ENCODE data around the gene PAGE5.

PAGE5 gene, protein sequence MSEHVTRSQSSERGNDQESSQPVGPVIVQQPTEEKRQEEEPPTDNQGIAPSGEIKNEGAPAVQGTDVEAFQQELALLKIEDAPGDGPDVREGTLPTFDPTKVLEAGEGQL

DNA sequence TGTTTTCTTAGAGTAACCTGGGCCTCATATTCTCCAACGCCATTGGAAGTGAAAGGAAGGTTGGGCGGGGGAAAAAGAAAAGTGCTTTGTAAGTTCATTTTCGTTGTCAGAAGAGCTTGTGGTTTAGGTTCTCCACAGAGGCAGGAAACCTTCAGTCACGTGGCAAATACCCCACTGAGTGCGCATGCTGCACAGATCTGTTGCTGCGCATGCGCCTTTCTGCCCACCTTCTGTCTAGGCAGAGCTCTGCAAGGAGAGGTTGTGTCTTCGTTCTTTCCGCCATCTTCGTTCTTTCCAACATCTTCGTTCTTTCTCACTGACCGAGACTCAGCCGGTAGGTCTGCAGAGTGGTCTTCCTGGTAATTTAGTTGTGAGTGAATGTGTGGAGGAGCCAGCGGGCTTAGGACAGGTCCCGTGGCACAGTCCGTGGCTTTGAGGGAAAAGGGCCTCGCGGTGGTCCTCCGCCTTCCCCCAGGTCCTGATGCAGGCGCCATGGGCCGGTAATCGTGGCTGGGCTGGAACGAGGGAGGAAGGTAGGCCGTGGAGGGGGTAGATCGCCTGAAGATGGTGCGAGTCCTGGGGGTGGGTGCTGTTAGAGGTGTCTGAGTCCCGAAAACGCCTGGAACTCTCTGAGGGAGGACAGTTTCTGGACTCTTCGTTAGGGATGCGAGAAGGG lies at the start of gene PAGE5:
PAGE5 (plus strand) TSS at position 228 of the 676 bp plus-strand sequence. CDS start 1,037 bp downstream, outside the sequence.
- DNase-seq (ENCODE audit: low read depth in 2 of 2), result no peak
- H3K4me3 ChIP-seq (replicated peaks in 1 of 2; ENCODE audit: low read depth in 2 of 2, low read length in 2 of 2), result no peak within 1 kb of the TSS
- TF ChIP-seq, protein P1, sequence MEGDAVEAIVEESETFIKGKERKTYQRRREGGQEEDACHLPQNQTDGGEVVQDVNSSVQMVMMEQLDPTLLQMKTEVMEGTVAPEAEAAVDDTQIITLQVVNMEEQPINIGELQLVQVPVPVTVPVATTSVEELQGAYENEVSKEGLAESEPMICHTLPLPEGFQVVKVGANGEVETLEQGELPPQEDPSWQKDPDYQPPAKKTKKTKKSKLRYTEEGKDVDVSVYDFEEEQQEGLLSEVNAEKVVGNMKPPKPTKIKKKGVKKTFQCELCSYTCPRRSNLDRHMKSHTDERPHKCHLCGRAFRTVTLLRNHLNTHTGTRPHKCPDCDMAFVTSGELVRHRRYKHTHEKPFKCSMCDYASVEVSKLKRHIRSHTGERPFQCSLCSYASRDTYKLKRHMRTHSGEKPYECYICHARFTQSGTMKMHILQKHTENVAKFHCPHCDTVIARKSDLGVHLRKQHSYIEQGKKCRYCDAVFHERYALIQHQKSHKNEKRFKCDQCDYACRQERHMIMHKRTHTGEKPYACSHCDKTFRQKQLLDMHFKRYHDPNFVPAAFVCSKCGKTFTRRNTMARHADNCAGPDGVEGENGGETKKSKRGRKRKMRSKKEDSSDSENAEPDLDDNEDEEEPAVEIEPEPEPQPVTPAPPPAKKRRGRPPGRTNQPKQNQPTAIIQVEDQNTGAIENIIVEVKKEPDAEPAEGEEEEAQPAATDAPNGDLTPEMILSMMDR (IDR thresholded peaks at IDR 0.05; ENCODE audit: low read depth, low read length), result no peak

DNA sequence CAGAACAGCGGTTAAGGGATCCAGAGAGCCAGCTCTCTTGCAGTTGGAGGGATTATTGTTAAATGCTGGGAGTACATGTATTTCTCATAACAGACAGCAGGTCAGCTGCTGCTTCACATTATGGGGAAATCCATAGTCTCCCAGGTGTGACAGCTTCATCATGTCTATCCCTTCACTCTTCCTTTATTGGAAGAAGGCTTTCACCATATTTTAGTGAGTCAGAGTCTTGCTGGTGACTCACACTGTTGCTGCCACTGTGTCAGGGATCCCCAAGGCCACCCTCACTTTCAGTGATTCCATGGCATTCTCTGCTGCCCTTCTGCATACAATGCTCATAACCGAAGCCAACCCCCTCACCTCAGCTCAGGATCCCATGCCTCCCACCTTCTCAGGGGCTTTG lies 32.9 kb upstream of the PAGE5 start:
- DNase-seq (ENCODE audit: low read depth in 2 of 2), result no peak
- no peak overlapping the region for H3K4me3 ChIP-seq (replicated peaks in 1 of 2; ENCODE audit: low read depth in 2 of 2, low read length in 2 of 2)
- TF ChIP-seq, protein P1 (IDR thresholded peaks at IDR 0.05; ENCODE audit: low read depth, low read length), result no peak

DNA sequence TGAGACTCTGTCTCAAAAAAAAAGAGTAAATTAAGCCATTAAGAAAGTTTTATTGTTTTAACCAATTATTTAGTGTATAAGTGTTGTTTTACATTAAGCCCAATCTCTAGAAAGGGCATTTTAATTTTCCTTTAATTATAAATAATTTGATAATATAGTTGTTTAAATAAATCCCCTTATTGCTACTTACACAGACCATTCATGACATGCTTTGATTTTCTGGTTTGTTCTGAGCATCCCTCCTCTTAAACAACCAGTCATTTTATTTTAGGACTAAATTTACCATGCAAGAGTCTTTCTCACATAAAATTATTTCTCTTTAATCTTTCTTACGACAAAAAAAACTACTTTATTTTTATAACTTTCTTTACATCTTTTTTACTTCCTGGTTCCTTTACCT lies 23.5 kb upstream of the PAGE5 start:
- TF ChIP-seq, protein P1 (IDR thresholded peaks at IDR 0.05; ENCODE audit: low read depth, low read length), result no peak
- H3K4me3 ChIP-seq (replicated peaks in 1 of 2; ENCODE audit: low read depth in 2 of 2, low read length in 2 of 2), result no peak overlapping the region
- DNase-seq (ENCODE audit: low read depth in 2 of 2), result no peak

DNA sequence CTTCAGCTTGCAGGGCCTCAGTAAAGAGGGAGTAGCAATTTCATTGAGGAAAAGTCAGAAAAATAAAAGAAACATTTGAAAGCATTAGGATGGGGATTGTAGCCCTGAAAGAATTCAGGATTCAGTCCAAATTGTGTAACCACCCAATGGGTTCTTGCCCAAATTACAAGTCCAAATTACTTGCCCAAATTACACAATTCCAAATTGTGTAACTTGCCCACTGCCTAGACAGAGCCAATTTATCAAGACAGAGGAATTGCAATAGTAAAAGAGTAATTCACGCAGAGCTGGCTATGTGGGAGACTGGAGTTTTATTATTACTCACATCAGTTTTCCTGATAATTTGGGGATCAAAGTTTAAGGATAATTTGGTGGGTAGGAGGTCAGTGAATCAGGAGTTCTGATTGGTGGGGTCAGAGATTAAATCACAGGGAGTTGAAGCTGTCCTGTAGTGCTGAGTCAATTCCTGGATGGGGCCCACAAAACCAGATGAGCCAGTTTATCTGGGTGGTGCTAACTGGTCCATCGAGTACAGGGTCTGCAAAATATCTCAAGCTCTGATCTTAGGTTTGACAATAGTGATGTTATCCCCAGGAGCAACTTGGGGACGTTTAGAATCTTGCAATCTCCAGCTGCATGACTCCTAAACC lies 18.1 kb upstream of the PAGE5 start:
- TF ChIP-seq, protein P1 (IDR thresholded peaks at IDR 0.05; ENCODE audit: low read depth, low read length), result no peak
- no peak overlapping the region for H3K4me3 ChIP-seq (replicated peaks in 1 of 2; ENCODE audit: low read depth in 2 of 2, low read length in 2 of 2)
- DNase-seq (ENCODE audit: low read depth in 2 of 2), result peak; percentile 6

DNA sequence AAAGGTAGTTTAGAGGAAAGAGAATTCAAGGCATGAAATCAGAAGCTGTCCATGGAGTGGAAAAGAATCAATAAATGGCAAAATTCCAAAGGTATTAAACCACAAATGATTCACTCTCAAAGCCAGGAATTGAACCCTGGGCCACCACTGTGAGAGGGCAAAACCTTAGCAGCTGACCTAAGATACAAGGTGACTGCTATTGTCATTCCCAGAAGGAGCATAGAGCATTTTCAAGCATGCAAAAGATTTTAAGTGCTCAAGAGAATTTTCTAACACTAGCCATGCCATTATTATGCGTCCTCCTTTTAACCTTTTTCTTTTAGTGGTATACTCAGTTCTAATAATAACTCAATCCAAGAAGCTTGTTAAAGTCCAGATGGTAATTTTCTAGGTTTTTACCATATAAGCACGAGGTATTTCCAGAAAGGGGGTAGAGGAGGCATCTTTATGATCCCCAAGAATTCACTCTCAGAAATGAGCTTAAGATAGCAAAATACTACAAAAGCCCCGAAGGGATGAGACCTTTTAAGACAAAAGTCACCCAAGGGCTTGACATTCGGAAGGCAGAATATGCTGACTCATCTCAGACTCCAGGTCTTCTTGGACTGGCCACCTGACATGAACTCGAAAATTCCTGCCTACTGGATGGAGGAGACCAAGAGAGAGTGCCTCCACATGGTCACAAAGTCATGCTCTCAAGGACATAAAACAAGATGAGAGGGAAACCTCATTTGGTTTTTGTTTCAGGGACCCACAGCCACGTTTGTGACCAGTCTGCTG lies 13.8 kb upstream of the PAGE5 start:
- DNase-seq (ENCODE audit: low read depth in 2 of 2), result no peak
- TF ChIP-seq, protein P1 (IDR thresholded peaks at IDR 0.05; ENCODE audit: low read depth, low read length), result no peak
- no peak overlapping the region for H3K4me3 ChIP-seq (replicated peaks in 1 of 2; ENCODE audit: low read depth in 2 of 2, low read length in 2 of 2)

DNA sequence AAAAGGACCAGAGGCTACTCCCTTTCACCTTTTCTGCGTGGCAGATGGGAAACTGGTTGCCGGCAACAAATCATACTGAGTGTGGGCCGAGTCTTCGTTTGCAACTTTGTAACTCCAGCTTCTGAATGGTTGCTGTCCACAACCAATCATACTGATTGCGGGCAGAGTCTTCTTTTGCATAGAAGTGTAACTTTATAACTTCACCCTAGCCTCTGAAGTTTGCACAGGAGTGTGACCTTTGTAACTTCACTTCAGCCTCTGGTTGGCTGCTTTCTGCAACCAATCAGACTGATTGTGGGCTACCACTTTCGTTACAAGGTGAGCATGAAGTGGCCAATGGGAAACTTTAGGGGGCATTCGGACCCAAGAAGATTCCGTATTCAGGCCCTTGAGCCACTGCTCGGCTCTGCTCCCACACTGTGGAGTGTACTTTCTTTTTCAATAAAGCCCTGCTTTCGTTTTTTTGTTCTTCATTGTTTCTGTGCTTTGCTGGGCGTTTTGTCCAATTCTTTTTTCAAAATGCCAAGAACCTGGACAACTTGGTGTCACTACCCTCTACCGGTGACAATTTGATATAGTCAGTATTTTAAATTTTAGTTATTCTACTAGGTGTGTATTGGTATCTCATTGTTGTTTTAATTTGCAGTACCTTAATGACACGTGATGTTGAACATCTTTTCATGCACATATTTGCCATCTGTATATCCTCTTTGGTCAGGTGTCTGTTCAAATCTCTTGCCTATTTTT lies 9.0 kb upstream of the PAGE5 start:
- TF ChIP-seq, protein P1 (IDR thresholded peaks at IDR 0.05; ENCODE audit: low read depth, low read length), result no peak
- no peak for DNase-seq (ENCODE audit: low read depth in 2 of 2)
- H3K4me3 ChIP-seq (replicated peaks in 1 of 2; ENCODE audit: low read depth in 2 of 2, low read length in 2 of 2), result no peak overlapping the region
